Skin of body (tissue), 2 donors: ENCODE measurements around the gene ZNF780A. TPM values are rescaled to one million over a fixed set of nuclear protein-coding genes. Genes with fewer than 3 reads are reported as not detected.
"Not testable (repeated sequence)": the region's sequence is repeated elsewhere in the genome, so short reads cannot be mapped to it uniquely, and the experiment has no call there.

Source experiments
- DNase-seq: peaks from one replicate; lab custom pipeline; 2025; lab: John Stamatoyannopoulos, UW
- total RNA-seq: library from RNA; depleted of rRNA; stranded (reverse); fragments of >200 nt; gene quantifications from one replicate; pipeline ENCODE4 v1.2.3, GENCODE V29; 2014

The ZNF780A gene
- total RNA-seq, 1 donor from 2014 or later, result 12.7 TPM

- DNase-seq, result no peak
Measured at GRCh38 chr19:40084948-40085347, 5.8 kb downstream of the ZNF780A start.

GRCh38 chr19:40081411-40081810 is 9.3 kb downstream of the ZNF780A start:
- DNase-seq, result no peak

DNA sequence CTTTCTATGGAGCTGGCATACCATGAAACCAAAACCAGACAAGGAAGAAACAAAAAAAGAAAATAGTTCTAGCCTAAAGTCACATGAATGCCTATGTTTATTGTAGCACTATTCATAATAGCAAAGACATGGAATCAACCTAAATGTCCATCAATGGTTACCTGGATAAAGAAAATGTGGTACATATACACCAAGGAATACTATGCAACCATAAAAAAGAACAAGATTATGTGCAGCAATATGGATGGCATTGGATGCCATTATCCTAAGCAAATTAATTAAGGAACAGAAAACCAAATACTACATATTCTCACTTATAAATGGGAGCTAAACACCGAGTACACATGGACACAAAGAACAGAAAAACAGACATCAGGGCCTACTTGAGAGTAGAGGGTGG is 10.5 kb downstream of the ZNF780A start:
- no peak for DNase-seq

DNA sequence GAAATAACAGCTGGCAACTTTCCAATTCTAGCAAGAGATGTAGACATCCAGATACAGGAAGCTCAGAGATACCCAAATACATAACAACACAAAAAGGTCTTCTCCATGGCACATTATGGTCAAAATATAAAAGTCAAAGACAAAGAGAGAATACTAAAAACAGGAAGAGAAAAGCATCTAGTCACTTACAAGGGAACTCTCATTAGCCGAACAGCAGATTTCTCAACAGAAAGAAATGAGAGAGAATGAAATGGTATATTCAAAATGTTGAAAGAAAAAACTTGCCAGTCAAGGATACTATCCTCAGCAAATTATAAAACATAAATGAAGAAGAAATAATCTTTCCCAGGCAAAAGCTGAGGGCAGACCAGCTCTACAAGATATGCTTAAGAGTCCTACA is 12.4 kb downstream of the ZNF780A start:
- DNase-seq, result no peak

- no peak for DNase-seq
Measured at GRCh38 chr19:40070058-40070457, 20.7 kb downstream of the ZNF780A start.

- no peak for DNase-seq
Measured at GRCh38 chr19:40059624-40060023, 31.1 kb downstream of the ZNF780A start.

DNA sequence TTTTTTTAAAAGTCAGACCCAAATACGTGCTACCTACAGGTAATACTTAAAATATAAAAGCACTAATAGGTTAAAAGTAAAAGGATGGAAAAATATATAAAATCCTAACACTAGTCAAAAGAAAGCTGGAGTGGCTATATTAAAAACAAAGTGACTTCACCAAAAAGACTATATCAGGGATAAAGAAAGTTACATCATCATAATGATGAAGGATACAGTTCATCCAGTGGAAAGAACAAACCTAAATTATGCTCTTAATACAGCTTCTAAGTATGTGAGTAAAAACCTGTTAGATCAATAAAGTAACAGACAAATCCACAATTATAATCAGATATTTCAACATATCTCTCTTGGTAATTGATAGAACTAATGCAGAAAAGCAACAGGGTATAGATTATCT is 33.6 kb downstream of the ZNF780A start:
- DNase-seq, result no peak

GRCh38 chr19:40056505-40056904 is 34.2 kb downstream of the ZNF780A start:
- no peak for DNase-seq

DNA sequence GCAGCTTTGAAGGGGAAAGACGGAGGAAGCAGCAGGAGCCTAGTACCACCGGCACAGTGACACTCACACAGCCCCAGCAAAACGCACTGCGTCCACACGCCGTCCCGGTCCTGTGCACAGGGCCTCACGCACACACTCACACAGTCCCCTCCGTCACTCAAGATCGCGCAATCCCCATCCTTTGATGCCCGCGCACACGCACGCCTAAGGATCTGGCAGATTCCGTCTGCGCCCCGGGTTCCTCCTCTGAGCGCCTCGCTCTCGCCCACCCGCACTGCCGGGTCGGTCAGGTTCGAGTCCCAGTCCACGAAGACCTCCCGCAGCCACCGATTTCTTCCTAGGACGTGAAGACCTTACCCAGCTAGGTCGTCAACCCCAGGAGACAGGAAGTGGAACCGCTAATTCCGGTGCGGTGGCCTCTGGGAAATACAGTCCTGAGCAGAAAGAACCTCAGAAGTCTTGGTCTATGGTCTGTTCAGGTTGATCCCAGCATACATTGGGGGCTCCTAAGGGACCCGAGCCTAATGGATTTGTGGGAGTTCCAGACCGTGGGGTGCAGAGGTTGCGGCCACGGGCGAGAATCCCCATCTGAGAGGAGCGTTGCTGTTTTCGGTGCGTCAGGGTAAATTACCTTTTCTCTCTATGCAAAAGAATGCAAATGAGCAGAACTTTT is 34.8 kb downstream of the ZNF780A start, which contains the start of gene ZNF780B:
ZNF780B (minus strand) TSS at position 400 of the 673 bp plus-strand sequence. CDS start 5,899 bp downstream, outside the sequence.
- no peak for DNase-seq

DNA sequence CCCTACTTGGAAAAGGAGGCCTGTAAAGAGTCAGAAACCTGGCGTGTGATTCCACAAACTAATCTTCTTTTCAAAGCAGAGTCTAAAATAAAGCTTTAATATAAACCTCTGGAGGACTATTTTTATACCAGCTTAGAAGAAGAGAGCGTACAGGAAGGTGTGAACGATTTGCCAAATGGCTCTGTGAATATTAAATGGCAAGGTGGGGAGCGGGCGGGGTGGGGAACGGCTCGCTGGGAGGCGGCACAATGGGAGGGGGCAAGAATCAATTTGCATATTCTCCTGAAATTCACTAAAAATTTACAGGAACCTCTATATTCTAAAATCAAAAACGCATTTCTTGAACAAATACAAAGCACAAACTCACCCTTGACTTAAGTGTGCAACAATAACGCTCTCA is 35.7 kb downstream of the ZNF780A start:
- DNase-seq, result no peak

GRCh38 chr19:40054632-40055031 is 36.1 kb downstream of the ZNF780A start:
- DNase-seq, result no peak

- DNase-seq, result no peak
Measured at GRCh38 chr19:40053491-40053890, 37.3 kb downstream of the ZNF780A start.

DNA sequence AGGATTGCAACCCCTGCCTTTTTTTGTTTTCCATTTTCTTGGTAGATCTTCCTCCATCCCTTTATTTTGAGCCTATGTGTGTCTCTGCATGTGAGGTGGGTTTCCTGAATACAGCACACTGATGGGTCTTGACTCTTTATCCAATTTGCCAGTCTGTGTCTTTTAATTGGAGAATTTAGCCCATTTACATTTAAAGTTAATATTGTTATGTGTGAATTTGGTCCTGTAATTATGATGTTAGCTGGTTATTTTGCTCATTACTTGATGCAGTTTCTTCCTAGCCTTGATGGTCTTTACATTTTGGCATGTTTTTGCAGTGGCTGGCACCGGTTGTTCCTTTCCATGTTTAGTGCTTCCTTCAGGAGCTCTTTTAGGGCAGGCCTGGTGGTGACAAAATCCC is 49.0 kb downstream of the ZNF780A start:
- DNase-seq, result not testable (repeated sequence)

DNA sequence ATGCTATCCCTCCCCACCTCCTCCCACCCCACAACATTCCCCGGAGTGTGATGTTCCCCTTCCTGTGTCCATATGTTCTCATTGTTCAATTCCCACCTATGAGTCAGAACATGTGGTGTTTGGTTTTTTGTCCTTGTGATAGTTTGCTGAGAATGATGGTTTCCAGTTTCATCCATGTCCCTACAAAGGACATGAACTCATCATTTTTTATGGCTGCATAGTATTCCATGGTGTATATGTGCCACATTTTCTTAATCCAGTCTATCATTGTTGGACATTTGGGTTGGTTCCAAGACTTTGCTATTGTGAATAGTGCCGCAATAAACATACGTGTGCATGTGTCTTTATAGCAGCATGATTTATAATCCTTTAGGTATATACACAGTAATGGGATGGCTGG is 52.7 kb downstream of the ZNF780A start:
- DNase-seq, result not testable (repeated sequence)

GRCh38 chr19:40035996-40036395 is 54.7 kb downstream of the ZNF780A start:
- DNase-seq, result no peak

DNA sequence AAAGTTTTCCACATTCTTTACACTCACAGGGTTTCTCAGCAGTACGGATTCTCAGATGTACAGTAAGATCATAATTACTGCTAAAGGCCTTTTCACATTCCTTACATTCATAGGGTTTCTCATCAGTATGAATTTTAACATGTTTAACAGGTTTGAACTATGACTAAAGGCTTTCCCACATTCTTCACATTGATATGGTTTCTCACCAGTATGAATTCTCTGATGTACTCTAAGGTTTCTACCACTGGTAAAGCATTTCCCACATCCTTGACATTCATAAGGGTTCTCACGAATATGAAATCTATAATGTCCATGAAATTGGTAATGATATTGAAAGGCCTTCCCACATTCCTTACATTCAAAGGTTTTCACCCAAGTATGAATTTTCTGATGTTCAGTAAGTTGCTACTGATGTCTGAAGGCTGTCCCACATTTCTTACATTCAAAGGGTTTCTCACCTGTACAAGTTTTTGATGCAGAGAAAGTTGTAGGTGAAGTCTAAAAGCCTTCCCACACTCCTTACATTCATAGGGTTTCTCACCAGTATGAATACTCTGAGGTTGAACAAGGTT is 56.7 kb downstream of the ZNF780A start:
- no peak for DNase-seq

GRCh38 chr19:40026597-40026970 is 64.2 kb downstream of the ZNF780A start:
- DNase-seq, result no peak

- no peak for DNase-seq
Measured at GRCh38 chr19:40025938-40026596, 64.7 kb downstream of the ZNF780A start.

GRCh38 chr19:40023969-40024368 is 66.8 kb downstream of the ZNF780A start:
- no peak for DNase-seq
